Colonic mucosa (tissue), 4 donors: ENCODE measurements around the gene ISG15. TPM values are rescaled to one million over a fixed set of nuclear protein-coding genes. Genes with fewer than 3 reads are reported as not detected.

Experiments used
- DNase-seq: peaks from one replicate; pipeline ENCODE4 v3.0.0-alpha.2; 2020
- H3K27ac ChIP-seq: fragments of 200-600 bp; one replicate; pipeline ENCODE4 v1.8.0; 2021
- H3K27me3 ChIP-seq: fragments of 200-600 bp; one replicate; pipeline ENCODE4 v1.8.0; 2021
- H3K36me3 ChIP-seq: fragments of 200-600 bp; one replicate; pipeline ENCODE4 v1.8.0; 2021
- H3K4me1 ChIP-seq: fragments of 200-600 bp; one replicate; pipeline ENCODE4 v1.8.0; 2021; ENCODE audit warnings: mild to moderate bottlenecking
- H3K4me3 ChIP-seq: fragments of 200-600 bp; one replicate; pipeline ENCODE4 v1.8.0; 2021
- H3K9ac ChIP-seq, 2 donors: one replicate each; pipeline ENCODE4 v1.7.0; 2013; ENCODE audit warnings: control low read depth in 2 of 2, low read depth in 2 of 2, low read length in 2 of 2
- H3K9me3 ChIP-seq: fragments of 200-600 bp; one replicate; pipeline ENCODE4 v1.8.0; 2021
- intact Hi-C: fragments of 100-400 bp; cut with DNase I; formaldehyde crosslinking; loops from one replicate; pipeline ENCODE4 v1.14.1; 2022
- total RNA-seq, 2 donors: library from RNA; stranded (reverse); fragmentation: NEBNext Ultra II Directional in 1 of 2; extraction: Animal tissue kit (Norgen Biotek cat#: 25700) in 1 of 2; gene quantifications; one replicate each; pipeline ENCODE4 v1.2.1, GENCODE V29; 2021
- TF ChIP-seq, protein P1 (sequence below): fragments of 200-600 bp; IDR thresholded peaks from one replicate; pipeline ENCODE4 v1.8.0; 2022; ENCODE audit warnings: antibody characterized with exemption, mild to moderate bottlenecking
- donor health status: healthy.
- donor health status: DM: no; HTN: no; CAD: no.
- donor health status: DM: no; HTN: no; CAD: no.

Gene ISG15
- total RNA-seq, 2 donors from 2014 or later, result 21.9 to 25.2 TPM

DNA sequence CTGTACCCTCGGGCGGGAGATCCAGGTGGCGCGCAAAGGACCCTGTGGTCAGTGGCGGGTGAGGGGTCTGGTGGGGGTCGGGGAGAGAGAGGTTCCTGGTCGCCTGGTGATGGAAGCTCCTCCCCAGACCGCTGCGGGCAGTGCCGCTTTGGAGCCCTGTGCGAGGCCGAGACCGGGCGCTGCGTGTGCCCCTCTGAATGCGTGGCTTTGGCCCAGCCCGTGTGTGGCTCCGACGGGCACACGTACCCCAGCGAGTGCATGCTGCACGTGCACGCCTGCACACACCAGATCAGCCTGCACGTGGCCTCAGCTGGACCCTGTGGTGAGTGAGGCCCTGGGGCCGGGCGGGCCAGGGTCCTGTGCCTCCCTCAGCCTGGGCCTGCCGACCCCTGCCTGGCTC lies 30.1 kb downstream of the ISG15 start:
- Histone ChIP-seq H3K4me1 (peaks cover 9% of the 10 kb centered on the region), H3K36me3 (no peaks in the 10 kb centered on the region), H3K9me3 (no peaks in the 10 kb centered on the region), H3K4me3 (no peak overlapping the region), H3K27me3 (no peaks in the 10 kb centered on the region), H3K9ac (no peak overlapping the region), H3K27ac (no peak overlapping the region)
- TF ChIP-seq, protein P1, sequence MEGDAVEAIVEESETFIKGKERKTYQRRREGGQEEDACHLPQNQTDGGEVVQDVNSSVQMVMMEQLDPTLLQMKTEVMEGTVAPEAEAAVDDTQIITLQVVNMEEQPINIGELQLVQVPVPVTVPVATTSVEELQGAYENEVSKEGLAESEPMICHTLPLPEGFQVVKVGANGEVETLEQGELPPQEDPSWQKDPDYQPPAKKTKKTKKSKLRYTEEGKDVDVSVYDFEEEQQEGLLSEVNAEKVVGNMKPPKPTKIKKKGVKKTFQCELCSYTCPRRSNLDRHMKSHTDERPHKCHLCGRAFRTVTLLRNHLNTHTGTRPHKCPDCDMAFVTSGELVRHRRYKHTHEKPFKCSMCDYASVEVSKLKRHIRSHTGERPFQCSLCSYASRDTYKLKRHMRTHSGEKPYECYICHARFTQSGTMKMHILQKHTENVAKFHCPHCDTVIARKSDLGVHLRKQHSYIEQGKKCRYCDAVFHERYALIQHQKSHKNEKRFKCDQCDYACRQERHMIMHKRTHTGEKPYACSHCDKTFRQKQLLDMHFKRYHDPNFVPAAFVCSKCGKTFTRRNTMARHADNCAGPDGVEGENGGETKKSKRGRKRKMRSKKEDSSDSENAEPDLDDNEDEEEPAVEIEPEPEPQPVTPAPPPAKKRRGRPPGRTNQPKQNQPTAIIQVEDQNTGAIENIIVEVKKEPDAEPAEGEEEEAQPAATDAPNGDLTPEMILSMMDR, result no peak
- intact Hi-C loops, result no loop called here
- DNase-seq, result no peak

DNA sequence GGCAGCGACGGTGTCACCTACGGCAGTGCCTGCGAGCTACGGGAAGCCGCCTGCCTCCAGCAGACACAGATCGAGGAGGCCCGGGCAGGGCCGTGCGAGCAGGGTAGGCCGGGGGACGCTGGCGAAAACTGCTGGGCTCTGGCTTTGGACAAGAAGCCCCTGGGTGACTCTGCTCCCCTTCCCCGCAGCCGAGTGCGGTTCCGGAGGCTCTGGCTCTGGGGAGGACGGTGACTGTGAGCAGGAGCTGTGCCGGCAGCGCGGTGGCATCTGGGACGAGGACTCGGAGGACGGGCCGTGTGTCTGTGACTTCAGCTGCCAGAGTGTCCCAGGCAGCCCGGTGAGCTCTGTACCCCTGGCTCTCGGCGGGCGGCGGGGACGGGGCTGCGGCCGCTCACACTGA lies 30.6 kb downstream of the ISG15 start:
- H3K9ac ChIP-seq, result no peak overlapping the region
- no peak overlapping the region for H3K4me3 ChIP-seq
- no peak for DNase-seq
- no peaks in the 10 kb centered on the region for H3K9me3 ChIP-seq
- no peak overlapping the region for H3K27ac ChIP-seq
- TF ChIP-seq, protein P1, result no peak
- peaks cover 9% of the 10 kb centered on the region for H3K4me1 ChIP-seq
- no peaks in the 10 kb centered on the region for H3K27me3 ChIP-seq
- no peaks in the 10 kb centered on the region for H3K36me3 ChIP-seq
- intact Hi-C loops, result no loop called here

DNA sequence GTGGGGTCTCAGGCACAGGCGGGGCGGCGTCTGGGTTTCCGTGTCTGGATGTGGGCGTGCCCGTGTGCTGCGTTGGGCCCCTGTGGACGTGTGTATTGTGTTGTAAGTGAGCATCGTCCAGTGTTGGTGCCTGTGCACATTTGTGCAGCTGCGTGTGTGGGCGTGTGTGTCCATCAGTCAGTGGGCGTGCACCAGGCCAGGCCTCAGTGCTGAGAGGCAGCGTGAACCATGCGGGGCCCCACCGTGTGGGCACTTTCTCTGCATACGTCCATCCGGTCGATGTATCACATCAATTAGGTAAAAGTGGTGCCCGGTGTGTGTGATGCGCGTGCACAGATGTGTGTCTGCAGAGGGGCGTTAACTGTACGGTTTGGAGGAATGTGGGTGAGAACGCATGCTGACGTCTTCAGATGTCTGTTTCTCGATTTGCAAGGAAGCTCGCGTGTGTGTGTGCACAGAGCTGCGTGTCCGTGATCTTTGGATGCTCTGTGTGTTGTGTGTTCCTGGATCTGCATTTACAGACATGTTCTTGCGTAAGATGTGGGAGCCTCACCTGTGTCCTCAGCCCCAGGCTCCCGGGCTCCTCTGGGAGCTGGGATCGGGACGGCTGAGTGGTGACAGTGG lies 31.3 kb downstream of the ISG15 start:
- H3K27ac ChIP-seq, result no peak overlapping the region
- intact Hi-C loops, result no loop called here
- TF ChIP-seq, protein P1, result no peak
- no peaks in the 10 kb centered on the region for H3K9me3 ChIP-seq
- H3K4me3 ChIP-seq, result no peak overlapping the region
- peaks cover 9% of the 10 kb centered on the region for H3K4me1 ChIP-seq
- H3K36me3 ChIP-seq, result no peaks in the 10 kb centered on the region
- no peak overlapping the region for H3K9ac ChIP-seq
- no peaks in the 10 kb centered on the region for H3K27me3 ChIP-seq
- no peak for DNase-seq

DNA sequence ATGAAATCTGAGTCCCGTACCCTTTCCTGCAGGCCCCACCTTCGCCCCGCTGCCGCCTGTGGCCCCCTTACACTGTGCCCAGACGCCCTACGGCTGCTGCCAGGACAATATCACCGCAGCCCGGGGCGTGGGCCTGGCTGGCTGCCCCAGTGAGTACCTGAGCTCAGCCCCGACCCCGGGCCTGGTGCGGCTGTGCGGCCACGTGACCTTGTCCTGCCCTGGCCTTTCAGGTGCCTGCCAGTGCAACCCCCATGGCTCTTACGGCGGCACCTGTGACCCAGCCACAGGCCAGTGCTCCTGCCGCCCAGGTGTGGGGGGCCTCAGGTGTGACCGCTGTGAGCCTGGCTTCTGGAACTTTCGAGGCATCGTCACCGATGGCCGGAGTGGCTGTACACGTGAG lies 31.8 kb downstream of the ISG15 start:
- H3K9me3 ChIP-seq, result no peaks in the 10 kb centered on the region
- peaks cover 5% of the 10 kb centered on the region for H3K4me1 ChIP-seq
- no peak overlapping the region for H3K9ac ChIP-seq
- no peak overlapping the region for H3K27ac ChIP-seq
- TF ChIP-seq, protein P1, result no peak
- no peak for DNase-seq
- no peak overlapping the region for H3K4me3 ChIP-seq
- no peaks in the 10 kb centered on the region for H3K27me3 ChIP-seq
- intact Hi-C loops, result no loop called here
- no peaks in the 10 kb centered on the region for H3K36me3 ChIP-seq

DNA sequence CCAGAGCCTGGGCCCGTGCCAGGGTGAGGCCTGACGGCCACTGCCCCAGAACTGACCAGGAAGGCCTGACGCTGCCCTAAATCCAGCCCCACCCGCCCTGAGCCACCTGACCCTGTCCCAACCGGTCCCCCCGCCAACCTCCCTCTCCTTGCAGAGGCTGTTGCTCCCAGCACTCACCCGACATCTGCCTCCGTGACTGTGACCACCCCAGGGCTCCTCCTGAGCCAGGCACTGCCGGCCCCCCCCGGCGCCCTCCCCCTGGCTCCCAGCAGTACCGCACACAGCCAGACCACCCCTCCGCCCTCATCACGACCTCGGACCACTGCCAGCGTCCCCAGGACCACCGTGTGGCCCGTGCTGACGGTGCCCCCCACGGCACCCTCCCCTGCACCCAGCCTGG lies 32.9 kb downstream of the ISG15 start:
- TF ChIP-seq, protein P1, result no peak
- no peaks in the 10 kb centered on the region for H3K27me3 ChIP-seq
- no peaks in the 10 kb centered on the region for H3K36me3 ChIP-seq
- intact Hi-C loops, result no loop called here
- no peak overlapping the region for H3K27ac ChIP-seq
- no peak overlapping the region for H3K4me3 ChIP-seq
- H3K9me3 ChIP-seq, result no peaks in the 10 kb centered on the region
- H3K4me1 ChIP-seq, result no peaks in the 10 kb centered on the region
- no peak overlapping the region for H3K9ac ChIP-seq
- DNase-seq, result no peak
